Measurements from ENCODE around the gene ILDR1. TPM values are rescaled to one million over a fixed set of nuclear protein-coding genes. Genes with fewer than 3 reads are reported as not detected.
A peak's percentile ranks its signal among the peaks of the same experiment; 100 is the strongest.

ILDR1 gene
- total and polyA plus RNA-seq, 2 of the 8 experiments (the other 6 are each of a cell fraction or from before 2014, with no cell fraction given): 1.8 TPM

DNA sequence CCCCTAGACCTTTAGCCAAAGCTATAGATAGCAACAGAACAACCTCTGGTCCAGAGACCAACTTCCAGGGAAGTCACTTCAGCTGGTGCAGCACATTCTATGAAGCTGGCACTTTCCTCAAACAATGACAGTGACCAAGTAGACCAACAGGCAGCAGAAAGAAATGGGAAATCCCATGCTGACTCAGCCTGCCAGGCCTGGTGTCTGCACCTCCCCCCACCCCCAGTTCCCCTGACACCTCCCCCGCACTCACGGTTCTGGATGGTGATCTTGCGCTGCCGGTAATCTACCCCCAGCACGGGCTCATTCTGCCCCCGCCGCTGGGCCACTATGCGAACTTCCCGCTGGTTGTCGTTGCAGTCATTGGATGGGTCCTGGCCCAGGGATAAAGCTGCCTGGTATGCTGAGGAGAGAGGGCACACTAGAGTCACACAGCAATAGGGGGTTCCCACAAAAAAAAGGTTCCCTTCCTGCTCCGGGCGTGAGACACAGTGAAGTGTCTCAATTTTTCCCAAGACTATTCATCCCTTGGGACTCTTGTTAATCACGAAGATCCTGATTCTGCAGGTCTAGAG lies 17.0 kb downstream of the ILDR1 start (continued):
- TF ChIP-seq CHD7 (IDR thresholded peaks at IDR 0.05; ENCODE audit: insufficient replicate concordance, low read length): no peak
- TF ChIP-seq BACH1 (IDR thresholded peaks at IDR 0.05; ENCODE audit: low read length): peak; percentile 35; the same call in 1 of the 2 replicates
- 0 out of 2 replicates have a peak, but pooled peaks have one; percentile 24 for TF ChIP-seq MAFK (IDR thresholded peaks at IDR 0.05; ENCODE audit: low read depth, low read length)

Measured in H1 (cell line).